Gastroesophageal sphincter (tissue), 3 donors: ENCODE results near the gene TBX21.

Experiments
- POLR2A ChIP-seq, 2 donors: fragments of 450-650 bp; IDR thresholded peaks; one replicate each; pipeline ENCODE4 v1.6.1; 2017; ENCODE audit warnings: antibody characterized with exemption in 2 of 2, mild to moderate bottlenecking in 2 of 2, moderate library complexity in 1 of 2
- POLR2AphosphoS5 ChIP-seq: sonication (generic); formaldehyde crosslinking; IDR thresholded peaks from one replicate; pipeline ENCODE4 v1.6.1; 2017; ENCODE audit warnings: antibody characterized with exemption
- TF ChIP-seq, protein P1 (sequence below), 4 experiments: fragments of 200-600 bp in 2 of 4; fragments of 450-650 bp in 2 of 4; sonication (generic) in 1 of 4; IDR thresholded peaks; one replicate each; pipeline ENCODE4 v1.5.1; 2017 to 2019; ENCODE audit warnings: antibody characterized with exemption in 4 of 4, mild to moderate bottlenecking in 2 of 4, moderate library complexity in 2 of 4

DNA sequence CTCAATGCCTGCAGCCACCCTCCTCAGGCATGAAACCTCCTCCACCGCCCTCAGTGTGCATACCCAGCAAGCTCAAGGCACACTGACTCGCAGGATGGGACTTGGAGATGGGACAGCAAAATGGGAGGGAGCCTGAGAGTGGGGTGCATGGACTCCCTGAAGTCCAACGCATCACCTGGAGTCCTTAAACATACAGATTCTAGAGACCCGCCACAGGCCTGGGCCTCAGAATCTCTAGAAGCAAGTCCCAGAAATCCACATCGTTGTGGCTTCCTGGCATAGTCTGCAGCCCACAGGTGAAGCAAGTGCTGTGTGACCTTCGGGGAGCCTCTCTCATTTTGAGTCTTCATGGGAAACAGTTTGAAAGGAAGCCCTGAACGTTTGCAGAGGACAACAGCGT is 3.6 kb upstream of the TBX21 start:
- no peak for TF ChIP-seq POLR2AphosphoS5
- TF ChIP-seq, protein P1, sequence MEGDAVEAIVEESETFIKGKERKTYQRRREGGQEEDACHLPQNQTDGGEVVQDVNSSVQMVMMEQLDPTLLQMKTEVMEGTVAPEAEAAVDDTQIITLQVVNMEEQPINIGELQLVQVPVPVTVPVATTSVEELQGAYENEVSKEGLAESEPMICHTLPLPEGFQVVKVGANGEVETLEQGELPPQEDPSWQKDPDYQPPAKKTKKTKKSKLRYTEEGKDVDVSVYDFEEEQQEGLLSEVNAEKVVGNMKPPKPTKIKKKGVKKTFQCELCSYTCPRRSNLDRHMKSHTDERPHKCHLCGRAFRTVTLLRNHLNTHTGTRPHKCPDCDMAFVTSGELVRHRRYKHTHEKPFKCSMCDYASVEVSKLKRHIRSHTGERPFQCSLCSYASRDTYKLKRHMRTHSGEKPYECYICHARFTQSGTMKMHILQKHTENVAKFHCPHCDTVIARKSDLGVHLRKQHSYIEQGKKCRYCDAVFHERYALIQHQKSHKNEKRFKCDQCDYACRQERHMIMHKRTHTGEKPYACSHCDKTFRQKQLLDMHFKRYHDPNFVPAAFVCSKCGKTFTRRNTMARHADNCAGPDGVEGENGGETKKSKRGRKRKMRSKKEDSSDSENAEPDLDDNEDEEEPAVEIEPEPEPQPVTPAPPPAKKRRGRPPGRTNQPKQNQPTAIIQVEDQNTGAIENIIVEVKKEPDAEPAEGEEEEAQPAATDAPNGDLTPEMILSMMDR (IDR thresholded peaks at IDR 0.05): no peak
- no peak for TF ChIP-seq POLR2A (IDR thresholded peaks at IDR 0.05)
